HEK293 (cell line): ENCODE measurements around the gene SERINC2.

Experiments
- BCL11B ChIP-seq: fragments of 450-650 bp; formaldehyde crosslinking; IDR thresholded peaks from 2 replicates; pipeline ENCODE4 v1.5.1; 2016; ENCODE audit warnings: low read depth, missing biosample characterization, missing genetic modification characterization
- GLI2 ChIP-seq: fragments of 450-650 bp; formaldehyde crosslinking; IDR thresholded peaks from 2 replicates; pipeline ENCODE4; 2017; ENCODE audit warnings: missing biosample characterization, missing genetic modification characterization, low read depth, borderline replicate concordance
- HOXC10 ChIP-seq: sonication (generic); formaldehyde crosslinking; IDR thresholded peaks from 2 replicates; pipeline ENCODE4 v1.8.1; 2023; ENCODE audit warnings: mild to moderate bottlenecking, missing genetic modification reagents
- RBAK ChIP-seq: fragments of 450-650 bp; formaldehyde crosslinking; IDR thresholded peaks from 2 replicates; pipeline ENCODE4 v1.5.1; 2016; ENCODE audit warnings: missing biosample characterization, missing genetic modification characterization
- SALL2 ChIP-seq: fragments of 450-650 bp; formaldehyde crosslinking; IDR thresholded peaks from 2 replicates; pipeline ENCODE4 v1.5.0; 2017; ENCODE audit warnings: missing biosample characterization, mild to moderate bottlenecking, missing genetic modification characterization, borderline replicate concordance
- SCRT2 ChIP-seq: fragments of 450-650 bp; formaldehyde crosslinking; IDR thresholded peaks from 2 replicates; pipeline ENCODE4 v1.5.1; 2016; ENCODE audit warnings: missing biosample characterization, missing genetic modification characterization
- WT1 ChIP-seq: fragments of 450-650 bp; formaldehyde crosslinking; IDR thresholded peaks from 2 replicates; pipeline ENCODE4 v1.5.1; 2016; ENCODE audit warnings: missing biosample characterization, missing genetic modification characterization
- ZFHX2 ChIP-seq: fragments of 450-650 bp; formaldehyde crosslinking; conservative IDR thresholded peaks from 2 replicates; pipeline ENCODE4 v1.5.1; 2016; ENCODE audit warnings: missing biosample characterization, missing genetic modification characterization
- ZFP41 ChIP-seq: fragments of 450-650 bp; formaldehyde crosslinking; IDR thresholded peaks from 2 replicates; pipeline ENCODE4 v1.5.1; 2016; ENCODE audit warnings: missing biosample characterization, missing genetic modification characterization, borderline replicate concordance
- ZNF114 ChIP-seq: fragments of 450-650 bp; formaldehyde crosslinking; IDR thresholded peaks from 2 replicates; pipeline ENCODE4 v1.5.0; 2017; ENCODE audit warnings: missing biosample characterization, missing genetic modification characterization
- ZNF140 ChIP-seq: fragments of 450-650 bp; formaldehyde crosslinking; IDR thresholded peaks from 2 replicates; pipeline ENCODE4 v1.5.1; 2016; ENCODE audit warnings: missing biosample characterization, missing genetic modification characterization
- ZNF202 ChIP-seq: fragments of 450-650 bp; formaldehyde crosslinking; IDR thresholded peaks from 2 replicates; pipeline ENCODE4 v1.5.1; 2016; ENCODE audit warnings: missing biosample characterization, missing genetic modification characterization, borderline replicate concordance
- ZNF280C ChIP-seq: fragments of 450-650 bp; formaldehyde crosslinking; IDR thresholded peaks from 2 replicates; pipeline ENCODE4 v1.5.1; 2016; ENCODE audit warnings: missing biosample characterization, missing genetic modification characterization
- ZNF341 ChIP-seq: fragments of 450-650 bp; formaldehyde crosslinking; IDR thresholded peaks from 2 replicates; pipeline ENCODE4; 2016; ENCODE audit warnings: low read depth, missing biosample characterization, missing genetic modification characterization
- ZNF513 ChIP-seq: fragments of 450-650 bp; IDR thresholded peaks from 2 replicates; pipeline ENCODE4 v1.5.1; 2018; ENCODE audit warnings: missing biosample characterization, missing genetic modification characterization
- ZNF530 ChIP-seq: fragments of 450-650 bp; formaldehyde crosslinking; IDR thresholded peaks from 2 replicates; pipeline ENCODE4 v1.5.1; 2016; ENCODE audit warnings: low read depth, missing biosample characterization, missing genetic modification characterization
- ZNF548 ChIP-seq: fragments of 450-650 bp; formaldehyde crosslinking; IDR thresholded peaks from 2 replicates; pipeline ENCODE4 v1.5.1; 2016; ENCODE audit warnings: missing biosample characterization, missing genetic modification characterization
- ZNF596 ChIP-seq: fragments of 450-650 bp; IDR thresholded peaks from 2 replicates; pipeline ENCODE4 v1.5.0; 2018; ENCODE audit warnings: missing biosample characterization, mild to moderate bottlenecking, missing genetic modification characterization, moderate library complexity
- ZNF654 ChIP-seq: fragments of 450-650 bp; formaldehyde crosslinking; IDR thresholded peaks from 2 replicates; pipeline ENCODE4 v1.5.1; 2016; ENCODE audit warnings: low read depth, missing biosample characterization, missing genetic modification characterization
- ZNF677 ChIP-seq: fragments of 450-650 bp; IDR thresholded peaks from 2 replicates; pipeline ENCODE4 v1.5.0; 2018; ENCODE audit warnings: missing biosample characterization, mild to moderate bottlenecking, missing genetic modification characterization, moderate library complexity
- ZNF785 ChIP-seq: fragments of 450-650 bp; formaldehyde crosslinking; IDR thresholded peaks from 2 replicates; pipeline ENCODE4 v1.5.1; 2016; ENCODE audit warnings: missing biosample characterization, missing genetic modification characterization
- ZNF830 ChIP-seq: fragments of 450-650 bp; IDR thresholded peaks from 2 replicates; pipeline ENCODE4 v1.5.0; 2018; ENCODE audit warnings: missing biosample characterization, missing genetic modification characterization, low read depth, mild to moderate bottlenecking, moderate library complexity
- ZNF837 ChIP-seq: fragments of 450-650 bp; formaldehyde crosslinking; IDR thresholded peaks from 2 replicates; pipeline ENCODE4 v1.5.1; 2016; ENCODE audit warnings: missing biosample characterization, missing genetic modification characterization
- ZSCAN4 ChIP-seq: fragments of 450-650 bp; formaldehyde crosslinking; IDR thresholded peaks from 2 replicates; pipeline ENCODE4 v1.5.1; 2017; ENCODE audit warnings: missing biosample characterization, missing genetic modification characterization
- TF ChIP-seq, protein P1 (sequence below): fragments of 450-650 bp; formaldehyde crosslinking; conservative IDR thresholded peaks from 2 replicates; pipeline ENCODE4 v1.5.1; 2016; ENCODE audit warnings: low read depth, missing biosample characterization, missing genetic modification characterization
- TF ChIP-seq, protein P2 (sequence below): fragments of 450-650 bp; formaldehyde crosslinking; IDR thresholded peaks from 2 replicates; pipeline ENCODE4 v1.5.1; 2016; ENCODE audit warnings: missing biosample characterization, missing genetic modification characterization
- TF ChIP-seq, protein P3 (sequence below): fragments of 450-650 bp; formaldehyde crosslinking; IDR thresholded peaks from 2 replicates; pipeline ENCODE4 v1.5.1; 2016; ENCODE audit warnings: missing biosample characterization, missing genetic modification characterization, borderline replicate concordance

The SERINC2 gene

GRCh38 chr1:31373056-31373896 is 39.7 kb upstream of the SERINC2 start, which contains the start of gene FABP3 (continued):
- no peak for TF ChIP-seq ZNF654 (tag by site-specific recombination)
- TF ChIP-seq, protein P1, sequence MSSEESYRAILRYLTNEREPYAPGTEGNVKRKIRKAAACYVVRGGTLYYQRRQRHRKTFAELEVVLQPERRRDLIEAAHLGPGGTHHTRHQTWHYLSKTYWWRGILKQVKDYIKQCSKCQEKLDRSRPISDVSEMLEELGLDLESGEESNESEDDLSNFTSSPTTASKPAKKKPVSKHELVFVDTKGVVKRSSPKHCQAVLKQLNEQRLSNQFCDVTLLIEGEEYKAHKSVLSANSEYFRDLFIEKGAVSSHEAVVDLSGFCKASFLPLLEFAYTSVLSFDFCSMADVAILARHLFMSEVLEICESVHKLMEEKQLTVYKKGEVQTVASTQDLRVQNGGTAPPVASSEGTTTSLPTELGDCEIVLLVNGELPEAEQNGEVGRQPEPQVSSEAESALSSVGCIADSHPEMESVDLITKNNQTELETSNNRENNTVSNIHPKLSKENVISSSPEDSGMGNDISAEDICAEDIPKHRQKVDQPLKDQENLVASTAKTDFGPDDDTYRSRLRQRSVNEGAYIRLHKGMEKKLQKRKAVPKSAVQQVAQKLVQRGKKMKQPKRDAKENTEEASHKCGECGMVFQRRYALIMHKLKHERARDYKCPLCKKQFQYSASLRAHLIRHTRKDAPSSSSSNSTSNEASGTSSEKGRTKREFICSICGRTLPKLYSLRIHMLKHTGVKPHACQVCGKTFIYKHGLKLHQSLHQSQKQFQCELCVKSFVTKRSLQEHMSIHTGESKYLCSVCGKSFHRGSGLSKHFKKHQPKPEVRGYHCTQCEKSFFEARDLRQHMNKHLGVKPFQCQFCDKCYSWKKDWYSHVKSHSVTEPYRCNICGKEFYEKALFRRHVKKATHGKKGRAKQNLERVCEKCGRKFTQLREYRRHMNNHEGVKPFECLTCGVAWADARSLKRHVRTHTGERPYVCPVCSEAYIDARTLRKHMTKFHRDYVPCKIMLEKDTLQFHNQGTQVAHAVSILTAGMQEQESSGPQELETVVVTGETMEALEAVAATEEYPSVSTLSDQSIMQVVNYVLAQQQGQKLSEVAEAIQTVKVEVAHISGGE (tag by site-specific recombination): no peak
- no peak for TF ChIP-seq ZNF785 (tag by site-specific recombination)
- no peak; the same call in none of the 2 replicates for TF ChIP-seq ZNF341 (tag by site-specific recombination)
- no peak for TF ChIP-seq ZNF140 (tag by site-specific recombination)
- no peak for TF ChIP-seq GLI2 (tag by site-specific recombination)
- no peak for TF ChIP-seq ZNF548 (tag by site-specific recombination)
- TF ChIP-seq, protein P2, sequence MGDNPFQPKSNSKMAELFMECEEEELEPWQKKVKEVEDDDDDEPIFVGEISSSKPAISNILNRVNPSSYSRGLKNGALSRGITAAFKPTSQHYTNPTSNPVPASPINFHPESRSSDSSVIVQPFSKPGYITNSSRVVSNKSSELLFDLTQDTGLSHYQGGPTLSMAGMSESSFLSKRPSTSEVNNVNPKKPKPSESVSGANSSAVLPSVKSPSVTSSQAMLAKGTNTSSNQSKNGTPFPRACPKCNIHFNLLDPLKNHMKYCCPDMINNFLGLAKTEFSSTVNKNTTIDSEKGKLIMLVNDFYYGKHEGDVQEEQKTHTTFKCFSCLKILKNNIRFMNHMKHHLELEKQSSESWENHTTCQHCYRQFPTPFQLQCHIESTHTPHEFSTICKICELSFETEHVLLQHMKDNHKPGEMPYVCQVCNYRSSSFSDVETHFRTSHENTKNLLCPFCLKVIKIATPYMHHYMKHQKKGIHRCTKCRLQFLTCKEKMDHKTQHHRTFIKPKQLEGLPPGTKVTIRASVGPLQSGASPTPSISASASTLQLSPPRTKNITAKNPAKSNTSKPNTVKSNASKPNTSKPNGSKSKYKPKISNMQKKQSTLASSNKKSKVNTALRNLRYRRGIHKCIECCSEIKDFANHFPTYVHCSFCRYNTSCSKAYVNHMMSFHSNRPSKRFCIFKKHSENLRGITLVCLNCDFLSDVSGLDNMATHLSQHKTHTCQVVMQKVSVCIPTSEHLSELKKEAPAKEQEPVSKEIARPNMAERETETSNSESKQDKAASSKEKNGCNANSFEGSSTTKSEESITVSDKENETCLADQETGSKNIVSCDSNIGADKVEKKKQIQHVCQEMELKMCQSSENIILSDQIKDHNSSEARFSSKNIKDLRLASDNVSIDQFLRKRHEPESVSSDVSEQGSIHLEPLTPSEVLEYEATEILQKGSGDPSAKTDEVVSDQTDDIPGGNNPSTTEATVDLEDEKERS (tag by site-specific recombination): no peak
- no peak for TF ChIP-seq BCL11B
- TF ChIP-seq ZFP41 (tag by site-specific recombination): no peak
- no peak for TF ChIP-seq ZNF830 (tag by site-specific recombination)
- no peak for TF ChIP-seq ZNF513 (tag by site-specific recombination)
- TF ChIP-seq SALL2 (tag by site-specific recombination): no peak
- TF ChIP-seq ZNF114 (tag by site-specific recombination): no peak
- TF ChIP-seq ZNF677: no peak
- TF ChIP-seq WT1 (tag by site-specific recombination): no peak
- TF ChIP-seq ZNF530 (tag by site-specific recombination): no peak
- peak; percentile 85 for TF ChIP-seq ZFHX2
- no peak for TF ChIP-seq RBAK (tag by site-specific recombination)
- TF ChIP-seq ZNF202 (tag by site-specific recombination): no peak
- TF ChIP-seq SCRT2 (tag by site-specific recombination): no peak
- TF ChIP-seq HOXC10 (CRISPR knock-in tag): no peak
- TF ChIP-seq ZNF837 (tag by site-specific recombination): no peak
- no peak for TF ChIP-seq ZNF596 (tag by site-specific recombination)
- TF ChIP-seq, protein P3, sequence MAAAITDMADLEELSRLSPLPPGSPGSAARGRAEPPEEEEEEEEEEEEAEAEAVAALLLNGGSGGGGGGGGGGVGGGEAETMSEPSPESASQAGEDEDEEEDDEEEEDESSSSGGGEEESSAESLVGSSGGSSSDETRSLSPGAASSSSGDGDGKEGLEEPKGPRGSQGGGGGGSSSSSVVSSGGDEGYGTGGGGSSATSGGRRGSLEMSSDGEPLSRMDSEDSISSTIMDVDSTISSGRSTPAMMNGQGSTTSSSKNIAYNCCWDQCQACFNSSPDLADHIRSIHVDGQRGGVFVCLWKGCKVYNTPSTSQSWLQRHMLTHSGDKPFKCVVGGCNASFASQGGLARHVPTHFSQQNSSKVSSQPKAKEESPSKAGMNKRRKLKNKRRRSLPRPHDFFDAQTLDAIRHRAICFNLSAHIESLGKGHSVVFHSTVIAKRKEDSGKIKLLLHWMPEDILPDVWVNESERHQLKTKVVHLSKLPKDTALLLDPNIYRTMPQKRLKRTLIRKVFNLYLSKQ (tag by site-specific recombination): no peak
- no peak for TF ChIP-seq ZSCAN4 (tag by site-specific recombination)
- no peak for TF ChIP-seq ZNF280C
